Stimulated activated CD8-positive, alpha-beta memory T cell treated with anti-CD3 and anti-CD28 coated beads, Interleukin-7, amount 100 ng/mL, for 24 hours (primary cell): ENCODE measurements around the gene AGRN.
"Not testable (repeated sequence)": the region's sequence is repeated elsewhere in the genome, so short reads cannot be mapped to it uniquely, and the experiment has no call there.

Experiments
- DNase-seq: peaks from one replicate; pipeline ENCODE4 v3.0.0-alpha.2; 2020; ENCODE audit warnings: low read depth

Gene AGRN

GRCh38 chr1:1092894-1093609 lies 73.1 kb downstream of the AGRN start:
- DNase-seq: no peak

GRCh38 chr1:1093610-1093943 lies 73.7 kb downstream of the AGRN start:
- DNase-seq: no peak

GRCh38 chr1:1094981-1095380 lies 75.1 kb downstream of the AGRN start:
- DNase-seq: no peak

- not testable (repeated sequence) for DNase-seq
These were observed 76.2 kb downstream of the AGRN start for GRCh38 chr1:1096136-1096535.

GRCh38 chr1:1098681-1099421 lies 78.9 kb downstream of the AGRN start:
- DNase-seq: no peak

GRCh38 chr1:1099506-1100183 lies 79.7 kb downstream of the AGRN start:
- DNase-seq: no peak

GRCh38 chr1:1100296-1100695 lies 80.4 kb downstream of the AGRN start:
- DNase-seq: no peak

GRCh38 chr1:1101503-1101902 lies 81.6 kb downstream of the AGRN start:
- DNase-seq: no peak

- not testable (repeated sequence) for DNase-seq
These were observed 84.2 kb downstream of the AGRN start for GRCh38 chr1:1104152-1104551.
